GM19372 (cell line): ENCODE results near the gene DYRK3.
A peak's percentile ranks its signal among the peaks of the same experiment; 100 is the strongest.

Experiments
- ATAC-seq: cut with Tn5 transposase; IDR thresholded peaks from one replicate; pipeline ENCODE4 v1.9.1; 2021; ENCODE audit warnings: mild to moderate bottlenecking, low read depth, moderate library complexity; ENCODE audit not compliant: unreplicated experiment

The DYRK3 gene

DNA sequence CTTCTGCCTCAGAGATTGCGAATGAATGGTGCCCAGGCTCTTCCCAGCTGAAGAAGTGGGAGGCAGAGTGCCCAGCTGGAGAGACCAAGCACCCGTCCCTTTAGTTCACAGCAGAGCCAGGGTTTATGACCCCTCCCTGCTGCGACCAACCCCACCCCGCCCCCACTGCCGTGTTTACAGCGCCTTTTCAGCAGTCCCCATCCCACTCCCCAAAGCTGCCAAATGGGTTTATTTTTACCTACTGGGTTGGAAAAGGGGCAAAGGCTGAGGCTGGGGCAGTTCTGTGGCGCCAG lies 23.6 kb downstream of the DYRK3 start:
- ATAC-seq = no peak

DNA sequence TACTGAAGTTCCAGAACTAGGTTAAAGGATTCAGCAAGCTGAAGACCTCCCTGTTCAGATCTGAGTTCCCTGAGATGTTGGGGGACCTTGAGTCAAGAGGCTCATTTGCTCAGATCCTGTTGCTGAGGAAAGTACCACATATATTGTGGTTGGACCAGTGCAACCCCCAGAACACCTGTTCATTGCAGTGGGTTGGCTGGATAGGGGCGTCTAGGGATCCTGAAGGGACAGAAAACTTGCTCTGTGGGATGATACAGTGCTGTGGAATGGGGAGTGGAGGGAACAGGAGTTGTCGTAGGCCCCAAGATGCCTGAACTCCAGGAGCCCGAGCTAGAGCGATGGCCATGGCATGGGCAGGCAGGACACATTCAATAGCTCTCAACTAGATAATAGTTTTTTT lies 24.8 kb downstream of the DYRK3 start:
- ATAC-seq = no peak

DNA sequence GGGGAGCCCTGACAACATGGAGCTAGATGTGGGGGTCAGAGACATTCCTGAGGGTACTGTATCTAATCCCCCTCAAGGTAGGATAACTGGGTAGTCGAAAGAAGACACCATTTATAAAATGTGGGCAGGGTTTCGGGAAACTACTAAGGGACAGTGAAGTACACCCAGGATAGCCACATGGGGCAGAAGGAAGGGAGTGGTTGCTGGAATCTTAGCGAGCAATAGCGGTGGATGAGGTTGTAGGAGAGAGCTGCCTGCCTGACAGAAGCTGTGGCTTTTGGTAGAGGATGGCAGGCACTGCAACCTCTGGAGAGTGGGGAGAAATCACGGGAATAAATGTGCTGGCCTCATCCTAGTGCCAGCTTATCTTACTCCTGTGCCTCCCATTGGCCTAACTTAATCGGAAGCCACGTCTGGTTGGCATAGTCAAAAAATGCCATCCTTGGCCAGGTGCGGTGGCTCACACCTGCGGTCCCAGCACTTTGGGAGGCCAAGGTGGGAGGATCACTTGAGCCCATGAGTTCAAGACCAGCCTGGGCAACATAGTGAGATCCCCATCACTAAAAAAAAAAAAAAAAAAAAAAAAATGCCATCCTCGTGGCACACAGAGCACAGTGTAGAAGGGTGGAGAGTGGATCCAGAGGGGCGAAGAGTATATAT lies 26.0 kb downstream of the DYRK3 start:
- no peak for ATAC-seq

DNA sequence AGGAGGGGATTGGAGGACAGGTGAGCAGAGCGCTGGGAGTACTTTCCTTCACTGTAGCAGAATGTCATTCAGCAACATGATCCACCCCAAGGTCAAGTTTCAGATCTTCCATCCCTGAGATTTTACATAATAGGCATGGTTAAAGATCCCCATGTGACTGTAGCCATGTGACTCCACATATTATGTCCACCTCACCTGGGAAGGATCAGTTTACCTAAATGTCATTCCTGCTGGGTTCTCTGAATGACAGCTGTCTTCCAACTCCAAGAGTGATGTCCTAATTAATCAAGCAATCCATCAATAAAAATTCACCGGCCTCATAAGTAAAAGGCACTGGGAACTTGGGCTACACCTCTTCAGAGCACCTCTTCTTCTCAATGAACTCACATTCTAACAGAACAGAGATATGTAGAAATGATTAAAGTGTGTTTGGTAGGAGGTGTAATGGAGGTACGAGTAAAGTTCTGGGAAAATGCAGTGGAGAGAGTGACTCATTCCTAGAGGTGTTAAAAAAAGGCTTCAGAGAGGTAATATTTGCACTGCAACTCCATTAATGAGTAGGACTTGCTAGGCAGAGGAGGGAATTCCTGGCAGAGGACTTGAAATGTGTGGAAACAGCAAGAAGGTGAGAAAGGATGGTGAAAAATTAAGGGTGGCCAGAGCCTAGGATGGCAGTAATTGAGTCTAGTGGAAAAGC lies 27.2 kb downstream of the DYRK3 start:
- ATAC-seq = no peak

DNA sequence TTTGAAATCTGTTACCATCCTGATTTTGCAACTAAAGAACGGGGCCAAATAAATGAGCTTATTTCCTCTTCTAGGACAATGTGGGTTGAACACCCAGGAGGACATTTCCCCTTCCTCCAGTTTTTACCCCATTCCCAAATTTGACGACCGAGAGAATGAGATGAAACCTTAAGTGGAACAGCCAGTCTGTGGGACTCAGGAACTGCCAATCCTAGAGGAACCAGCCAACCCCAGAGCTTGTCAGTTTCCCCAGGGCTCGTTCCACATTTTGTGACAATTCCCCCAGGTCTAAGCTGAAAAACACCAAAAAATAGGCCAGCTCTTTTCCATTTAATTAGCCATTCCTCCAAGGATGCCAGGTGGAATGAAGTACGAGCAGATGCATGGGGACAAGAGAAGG lies 28.0 kb downstream of the DYRK3 start:
- ATAC-seq = no peak

DNA sequence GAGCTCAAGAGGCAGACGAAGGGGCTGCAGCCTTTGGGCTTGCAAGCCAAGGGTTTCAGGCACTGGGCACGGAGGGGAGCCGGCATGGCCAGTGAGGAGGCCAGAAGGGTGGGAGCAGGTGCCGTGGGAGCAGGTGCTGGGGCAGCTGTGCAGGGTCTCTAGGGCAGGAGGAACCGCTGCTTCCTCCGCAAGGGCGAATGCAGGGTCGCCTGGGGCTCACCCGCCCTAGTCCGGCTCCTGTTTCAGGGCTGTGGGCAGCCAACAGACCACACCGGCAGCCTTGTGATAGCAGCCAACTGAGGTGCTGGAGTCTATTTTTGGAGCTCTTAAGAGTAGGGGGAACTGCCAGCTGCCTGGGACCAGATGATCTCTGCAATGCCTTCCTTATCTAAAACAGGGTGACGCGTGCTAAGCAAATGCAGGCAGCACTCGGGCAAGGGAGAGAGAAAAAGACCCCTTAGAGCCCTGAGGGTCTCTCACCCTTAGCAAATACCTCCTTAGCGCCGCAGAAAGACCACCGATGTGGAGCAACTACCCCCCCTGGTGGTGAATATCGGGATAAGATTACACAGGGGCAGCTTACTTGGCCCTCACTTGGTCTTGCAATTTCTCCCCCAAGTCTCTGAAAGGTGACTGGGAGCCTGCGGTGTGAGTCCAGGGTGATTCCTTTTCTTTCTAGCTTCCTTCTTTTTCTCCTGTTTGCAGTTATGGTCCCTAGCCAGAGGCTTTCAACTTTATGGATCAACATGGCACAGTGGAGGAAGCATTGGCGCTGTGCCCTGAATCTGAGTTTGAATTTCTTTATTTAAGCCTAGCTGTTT lies 28.7 kb downstream of the DYRK3 start:
- ATAC-seq = no peak

DNA sequence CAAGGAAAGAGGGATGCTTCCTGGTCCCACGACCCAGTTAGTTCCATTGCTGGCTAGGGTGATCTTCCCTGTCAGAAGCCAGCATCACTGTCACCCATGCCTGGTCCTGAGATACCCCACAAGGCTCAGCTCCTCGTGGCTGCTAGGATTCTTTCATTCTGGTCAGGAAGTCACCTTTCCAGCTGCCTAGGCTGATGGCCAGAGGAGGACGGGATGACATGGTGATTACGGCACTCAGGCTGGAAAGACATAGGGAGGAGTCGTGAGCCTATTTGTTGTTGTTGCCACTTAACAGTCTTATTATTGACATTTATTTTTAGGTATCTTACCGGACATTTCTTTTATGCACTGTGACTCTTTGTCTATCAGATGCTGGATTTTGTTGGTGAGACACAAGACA lies 29.4 kb downstream of the DYRK3 start:
- no peak for ATAC-seq

DNA sequence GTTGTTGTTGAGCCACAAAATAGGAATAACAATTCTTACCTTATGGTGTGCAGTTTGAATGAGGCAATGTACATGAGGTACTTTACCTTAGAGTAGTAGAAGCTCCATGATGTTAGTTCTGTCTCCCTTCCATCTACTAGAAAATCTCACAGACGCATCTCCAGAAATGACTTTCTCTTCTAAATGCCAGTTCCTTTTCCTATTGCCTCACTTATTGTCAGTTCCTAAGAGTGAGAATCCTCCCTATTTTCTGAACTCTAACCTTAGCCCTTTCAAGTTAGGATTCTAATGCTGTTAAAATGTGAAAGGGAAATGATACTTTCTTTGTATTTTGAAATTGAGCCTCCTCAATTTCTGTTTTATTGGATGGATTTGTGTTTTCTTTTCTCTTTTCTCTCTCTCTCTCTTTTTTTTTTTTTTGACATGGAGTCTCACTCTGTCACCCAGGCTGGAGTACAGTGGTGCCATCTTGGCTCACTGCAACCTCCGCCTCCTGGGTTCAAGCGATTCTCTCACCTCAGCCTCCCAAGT lies 30.8 kb downstream of the DYRK3 start:
- ATAC-seq = no peak

DNA sequence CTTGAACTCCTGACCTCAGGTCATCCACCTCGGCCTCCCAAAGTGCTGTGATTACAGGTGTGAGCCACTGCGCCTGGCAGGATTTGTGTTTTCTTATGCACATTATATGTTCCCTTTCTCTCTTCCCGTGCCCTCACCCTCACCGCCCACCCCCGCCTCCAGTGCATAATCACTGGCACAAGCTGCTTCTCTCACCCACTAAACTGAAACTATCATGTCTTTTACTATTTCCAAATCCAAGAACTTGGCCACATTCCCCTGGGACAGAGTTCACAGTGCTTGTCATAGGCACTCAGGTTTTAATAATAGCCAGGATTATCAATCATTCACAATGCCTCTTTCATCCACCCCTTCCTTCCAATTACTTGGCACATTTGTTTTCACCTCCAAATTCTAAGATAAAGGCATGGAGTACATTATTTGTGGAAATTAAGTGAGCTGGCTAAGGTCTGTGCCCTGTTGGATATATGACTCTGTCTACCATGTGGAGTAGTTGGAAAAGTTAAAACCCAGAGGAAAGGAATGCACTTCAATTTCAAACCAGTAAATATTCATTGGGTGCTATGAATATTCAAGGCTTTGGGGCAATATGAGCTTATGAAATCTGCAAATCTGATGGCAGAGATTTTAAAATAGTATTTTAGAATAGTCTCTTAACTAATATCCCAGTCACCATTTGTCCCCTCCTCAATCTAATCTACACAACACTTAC lies 31.8 kb downstream of the DYRK3 start:
- no peak for ATAC-seq

DNA sequence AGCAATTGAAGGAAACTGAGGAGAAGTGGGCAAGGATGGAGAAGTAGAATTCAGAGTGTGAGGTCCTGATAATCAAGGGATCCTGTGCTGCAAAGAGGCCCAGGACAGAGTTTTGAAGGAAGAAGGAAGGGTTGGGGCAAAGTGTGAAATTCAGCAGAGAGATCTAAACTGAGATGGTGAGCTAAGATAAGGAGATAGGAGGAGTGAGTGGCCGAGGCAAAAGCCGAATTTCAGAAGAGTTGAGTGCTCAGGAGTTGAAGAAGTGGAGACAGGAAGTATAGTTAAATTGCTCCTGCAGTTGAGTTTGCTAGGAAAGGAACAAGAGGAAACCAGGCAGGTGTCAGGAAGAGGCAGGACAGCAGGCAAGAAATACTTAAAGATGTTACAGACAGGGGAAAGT lies 33.0 kb downstream of the DYRK3 start:
- ATAC-seq = no peak

DNA sequence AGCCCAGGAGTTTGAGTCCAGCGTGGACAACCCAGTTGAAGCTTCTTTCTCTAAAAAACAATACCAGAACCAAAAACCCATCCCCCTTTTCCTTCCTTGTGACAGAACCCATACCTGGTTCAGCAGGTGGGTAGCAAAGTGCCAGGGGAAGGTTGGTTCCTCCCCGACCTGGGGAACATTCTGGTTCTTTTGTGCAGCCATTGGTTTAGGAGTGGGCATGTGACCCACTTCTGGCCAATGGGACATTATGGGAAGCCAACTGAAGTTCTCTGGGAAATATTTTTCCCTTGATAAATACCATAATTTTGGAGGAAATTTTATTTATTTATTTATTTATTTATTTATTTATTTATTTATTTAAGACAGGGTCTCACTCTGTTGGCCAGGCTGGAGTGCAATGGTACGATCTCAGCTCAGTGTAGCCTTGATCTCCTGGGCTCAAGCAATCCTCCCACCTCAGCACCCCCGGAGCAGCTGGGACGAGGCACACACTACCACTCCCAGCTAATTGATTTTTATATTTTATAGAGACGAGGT lies 33.6 kb downstream of the DYRK3 start:
- ATAC-seq = no peak

DNA sequence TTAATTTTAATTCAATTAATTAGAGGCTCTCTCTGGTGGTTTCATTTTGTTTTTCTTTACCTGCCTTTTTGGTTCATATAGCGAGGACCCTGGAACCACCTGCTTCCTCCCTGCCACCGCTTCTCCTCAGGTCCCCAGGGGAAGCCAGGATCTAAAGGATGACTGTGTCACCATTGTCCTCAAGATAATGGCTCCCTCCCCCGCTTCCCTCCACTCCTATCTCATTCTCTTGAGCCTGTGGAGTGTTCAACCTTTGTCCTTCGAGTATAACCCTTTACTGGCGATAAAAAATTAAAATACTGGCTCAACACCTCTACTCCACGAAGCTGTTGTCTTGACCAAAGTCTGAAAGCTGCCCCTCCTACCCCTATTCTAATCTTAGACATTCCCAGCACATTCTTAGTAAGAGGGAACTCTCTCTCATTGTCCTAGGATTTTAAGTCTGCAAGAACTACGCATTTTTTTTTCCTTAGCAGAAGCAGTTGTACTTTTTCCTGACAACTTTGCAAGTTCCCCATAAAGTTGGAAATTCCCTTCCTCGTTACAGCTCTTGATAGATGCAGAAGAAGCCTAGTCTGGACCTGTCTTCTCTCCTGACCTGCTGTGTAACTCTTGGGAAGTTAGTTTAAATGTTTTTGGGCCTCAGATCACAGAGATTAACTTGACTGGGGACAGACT lies 36.8 kb downstream of the DYRK3 start:
- no peak for ATAC-seq

DNA sequence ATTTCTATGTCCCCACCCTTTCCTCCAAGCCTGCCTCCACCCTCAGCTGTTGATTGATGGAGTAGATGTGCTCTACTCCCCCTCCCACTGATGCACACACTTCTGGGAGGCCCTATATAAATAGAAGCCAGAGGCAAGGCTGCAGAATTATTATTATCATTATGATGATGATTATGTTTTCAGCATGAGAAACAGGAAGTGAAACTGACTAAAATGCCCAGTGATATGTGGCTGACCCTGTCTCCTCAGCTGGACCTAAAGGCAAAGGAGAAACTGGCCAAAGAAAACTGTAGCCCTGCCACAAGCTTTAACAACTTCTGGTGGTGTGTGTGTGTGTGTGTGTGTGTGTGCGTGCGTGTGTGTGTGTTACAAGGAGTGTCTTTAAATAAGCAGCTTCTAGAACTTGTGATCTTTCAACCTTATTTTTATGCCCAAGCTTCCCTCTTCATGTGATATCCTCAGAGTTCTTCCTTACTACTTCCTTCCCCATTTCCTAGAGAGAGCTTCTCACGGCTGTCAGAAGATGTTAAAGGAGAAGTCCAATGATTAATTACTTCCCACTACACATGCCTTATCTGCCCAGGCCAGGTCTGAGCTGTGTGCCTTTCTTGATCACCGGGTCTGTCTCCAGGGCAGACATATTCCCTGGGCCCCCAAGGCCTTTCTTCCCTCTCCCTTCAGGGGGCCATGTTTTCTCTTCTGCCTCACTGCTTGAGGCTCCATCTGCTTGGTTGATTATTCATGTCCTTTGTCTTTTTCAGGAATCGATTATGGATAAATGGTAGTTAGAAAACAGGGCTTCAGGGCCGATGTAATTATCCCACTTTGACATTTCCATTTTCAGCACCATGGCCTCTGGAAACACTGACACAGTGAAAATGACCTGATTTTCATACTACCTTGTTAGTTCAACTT lies 37.8 kb downstream of the DYRK3 start:
- ATAC-seq = no peak

DNA sequence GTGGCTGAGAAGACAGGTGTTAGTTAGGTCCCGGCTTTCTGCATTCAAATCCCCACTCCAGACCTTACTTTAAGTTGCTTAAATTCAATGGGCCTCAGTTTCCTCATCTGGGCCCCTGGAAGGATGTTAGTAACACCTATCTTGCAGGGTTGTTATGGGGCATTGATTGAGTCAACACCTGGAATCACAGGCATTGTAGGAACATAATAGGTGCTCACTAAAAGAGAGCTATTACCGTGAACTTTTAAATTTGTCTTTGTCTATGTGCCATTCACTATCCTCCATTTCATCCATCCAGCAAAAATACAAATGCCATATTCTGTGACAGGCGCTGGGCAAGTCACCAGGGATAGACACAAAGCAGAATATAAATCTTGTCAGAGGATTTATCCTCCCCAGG lies 38.9 kb downstream of the DYRK3 start:
- no peak for ATAC-seq

DNA sequence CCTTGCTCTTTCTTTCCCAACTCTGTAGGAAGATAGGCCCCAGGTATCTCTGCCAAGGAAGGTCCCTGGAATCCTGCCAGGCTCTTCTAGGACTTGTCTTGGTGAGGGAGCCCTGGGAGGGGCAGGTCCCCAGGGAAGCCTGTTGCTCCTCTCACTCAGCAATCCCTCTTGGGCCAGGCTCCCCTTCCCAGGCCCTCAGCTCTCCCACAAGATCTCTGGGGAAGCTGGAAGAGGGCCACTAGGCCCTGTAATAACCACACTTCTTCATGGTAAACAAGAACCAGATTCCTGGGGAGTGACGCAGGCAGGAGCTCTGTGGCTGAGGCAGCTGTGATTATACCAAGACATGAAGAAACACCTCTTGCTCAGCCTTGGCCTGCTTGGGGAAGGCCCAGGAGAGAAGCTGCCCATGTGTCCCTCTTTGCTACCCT lies 39.4 kb downstream of the DYRK3 start:
- no peak for ATAC-seq

DNA sequence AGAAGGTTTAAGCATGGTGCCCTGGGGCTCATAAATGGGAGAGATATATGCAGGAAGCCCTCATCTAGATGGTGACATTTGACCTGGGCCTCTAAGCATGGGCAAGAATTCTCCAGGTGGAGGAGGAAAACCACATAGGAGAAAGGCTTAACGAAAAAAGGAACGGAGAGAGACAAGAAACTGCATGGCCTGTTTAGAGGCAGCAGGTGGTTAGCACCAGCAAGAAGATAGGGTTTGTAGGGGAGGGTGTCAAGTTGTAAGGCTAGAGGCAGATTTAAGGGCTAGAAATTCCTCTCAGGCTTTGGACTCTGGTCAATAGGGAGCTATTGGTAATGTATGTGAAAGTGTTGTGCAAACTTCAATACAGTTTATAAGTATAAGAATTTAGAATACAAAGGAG lies 41.2 kb downstream of the DYRK3 start:
- ATAC-seq = no peak

DNA sequence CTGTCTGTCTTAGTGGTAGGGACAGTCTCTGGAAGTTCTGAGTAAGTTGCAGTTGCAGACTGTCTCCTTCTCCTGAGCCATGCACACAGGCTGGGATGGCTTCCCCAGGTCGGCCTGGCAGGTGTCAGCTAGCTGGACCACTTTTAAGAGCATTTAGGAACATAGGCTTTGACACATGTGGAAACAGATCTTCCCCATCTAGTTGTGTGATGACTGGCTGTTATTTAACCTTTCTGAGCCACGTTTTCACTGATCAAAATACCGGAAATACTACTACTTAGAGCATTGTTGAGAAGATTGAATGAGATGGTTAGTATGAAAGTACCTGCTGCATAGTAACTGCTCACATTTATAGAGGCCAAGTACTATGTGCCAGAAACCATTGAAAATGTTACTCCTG lies 43.2 kb downstream of the DYRK3 start:
- ATAC-seq = no peak

DNA sequence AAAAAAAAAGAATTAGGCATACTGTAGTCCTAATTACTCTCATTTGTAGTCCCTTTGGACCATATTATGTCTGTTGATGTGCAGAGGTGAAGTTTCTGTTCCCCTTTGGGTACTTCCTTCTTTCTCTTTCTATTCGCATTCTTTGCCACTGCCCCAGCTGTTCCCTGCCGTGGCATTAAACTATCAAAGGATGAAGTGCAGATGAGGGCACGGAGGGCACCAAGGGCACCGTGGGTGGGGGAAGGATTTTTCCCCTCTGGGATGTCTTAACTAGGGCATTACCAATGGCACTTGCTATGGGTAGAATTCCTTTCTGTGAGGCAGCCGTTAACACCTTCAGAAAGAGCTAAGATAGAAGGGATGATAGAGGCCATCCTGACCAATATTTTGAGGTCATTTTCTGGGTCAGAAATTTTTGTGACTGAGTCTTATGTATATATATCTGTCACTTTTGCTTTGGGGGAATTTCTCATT lies 44.4 kb downstream of the DYRK3 start:
- ATAC-seq = peak; percentile 81

DNA sequence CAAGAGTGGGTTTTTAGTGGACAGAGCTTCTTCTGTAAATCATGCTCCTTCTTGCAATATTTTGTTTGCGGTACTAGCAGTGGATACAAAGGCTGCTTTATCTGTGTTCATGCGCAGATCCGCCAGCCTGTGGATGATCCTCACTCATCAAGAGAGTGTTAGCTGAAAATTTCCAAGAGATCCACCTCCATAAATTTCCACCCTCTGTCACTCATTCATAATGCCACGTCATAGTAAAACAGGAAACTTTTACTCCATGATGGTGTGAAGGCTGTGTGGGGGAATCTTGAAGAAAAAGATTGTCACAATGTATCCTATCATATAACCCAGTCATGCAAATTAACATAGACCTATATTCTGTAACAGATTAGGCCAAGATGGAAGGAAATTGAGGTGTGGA lies 44.9 kb downstream of the DYRK3 start:
- no peak for ATAC-seq
